ENCODE results near the gene TGM5. TPM values are rescaled to one million over a fixed set of nuclear protein-coding genes. Genes with fewer than 3 reads are reported as not detected.

TGM5 gene
- total and polyA plus RNA-seq, 2 experiments from 2014 or later, result not detected

GRCh38 chr15:43258781-43259180 lies 7.9 kb downstream of the TGM5 start:
- Histone ChIP-seq H3K4me1 (ENCODE audit: insufficient read depth) (no peaks in the 10 kb centered on the region), H3K4me2 (no peak overlapping the region), H3K27me3 (ENCODE audit: insufficient read depth) (no peaks in the 10 kb centered on the region), H3K79me2 (replicated peaks; ENCODE audit: insufficient read depth) (no peaks in the 10 kb centered on the region), H3K36me3 (ENCODE audit: insufficient read depth) (no peaks in the 10 kb centered on the region), H2AFZ (no peak overlapping the region), H4K20me1 (replicated peaks; ENCODE audit: insufficient read depth) (no peaks in the 10 kb centered on the region), H3K9me2 (ENCODE audit: insufficient read depth) (no peaks in the 10 kb centered on the region; the same call in 1 of the 2 replicates), H3K4me3 (no peak overlapping the region), H3K27ac (ENCODE audit: low read depth) (no peak overlapping the region), H3F3A (replicated peaks; ENCODE audit: low read depth) (no peaks in the 10 kb centered on the region)
- Mint-ChIP-seq H3K36me3 (ENCODE audit: low read depth) (no peaks in the 10 kb centered on the region), H3K4me3 (no peak overlapping the region), H3K9me3 (no peaks in the 10 kb centered on the region), H3K27me3 (ENCODE audit: insufficient read depth, low read depth, poor library complexity) (peaks cover 5% of the 10 kb centered on the region), H3K4me1 (no peaks in the 10 kb centered on the region), H3K27ac (no peak overlapping the region)
- DNase-seq (ENCODE audit: low spot score) (no peak), ATAC-seq (no peak)
- TF ChIP-seq CREB1 (CRISPR knock-in tag; IDR thresholded peaks at IDR 0.05; ENCODE audit: low read depth) (no peak), ZNF114 (CRISPR knock-in tag; IDR thresholded peaks at IDR 0.05) (no peak)

GRCh38 chr15:43256341-43256740 lies 10.4 kb downstream of the TGM5 start:
- Histone ChIP-seq H3K4me3 (no peak overlapping the region), H4K20me1 (replicated peaks; ENCODE audit: insufficient read depth) (no peaks in the 10 kb centered on the region), H3K79me2 (replicated peaks; ENCODE audit: insufficient read depth) (no peaks in the 10 kb centered on the region), H3K4me2 (no peak overlapping the region), H3K36me3 (ENCODE audit: insufficient read depth) (no peaks in the 10 kb centered on the region), H3K27me3 (ENCODE audit: insufficient read depth) (no peaks in the 10 kb centered on the region), H2AFZ (no peak overlapping the region), H3K9me2 (ENCODE audit: insufficient read depth) (no peaks in the 10 kb centered on the region), H3K27ac (ENCODE audit: low read depth) (no peak overlapping the region), H3F3A (replicated peaks; ENCODE audit: low read depth) (no peaks in the 10 kb centered on the region), H3K4me1 (ENCODE audit: insufficient read depth) (no peaks in the 10 kb centered on the region)
- ATAC-seq (no peak), DNase-seq (ENCODE audit: low spot score) (no peak)
- H3K9me3 Mint-ChIP-seq, result no peaks in the 10 kb centered on the region
- no peak overlapping the region for H3K4me3 Mint-ChIP-seq
- TF ChIP-seq POLR2AphosphoS5 (IDR thresholded peaks at IDR 0.05; ENCODE audit: low read depth), result no peak
- TF ChIP-seq, protein P1, sequence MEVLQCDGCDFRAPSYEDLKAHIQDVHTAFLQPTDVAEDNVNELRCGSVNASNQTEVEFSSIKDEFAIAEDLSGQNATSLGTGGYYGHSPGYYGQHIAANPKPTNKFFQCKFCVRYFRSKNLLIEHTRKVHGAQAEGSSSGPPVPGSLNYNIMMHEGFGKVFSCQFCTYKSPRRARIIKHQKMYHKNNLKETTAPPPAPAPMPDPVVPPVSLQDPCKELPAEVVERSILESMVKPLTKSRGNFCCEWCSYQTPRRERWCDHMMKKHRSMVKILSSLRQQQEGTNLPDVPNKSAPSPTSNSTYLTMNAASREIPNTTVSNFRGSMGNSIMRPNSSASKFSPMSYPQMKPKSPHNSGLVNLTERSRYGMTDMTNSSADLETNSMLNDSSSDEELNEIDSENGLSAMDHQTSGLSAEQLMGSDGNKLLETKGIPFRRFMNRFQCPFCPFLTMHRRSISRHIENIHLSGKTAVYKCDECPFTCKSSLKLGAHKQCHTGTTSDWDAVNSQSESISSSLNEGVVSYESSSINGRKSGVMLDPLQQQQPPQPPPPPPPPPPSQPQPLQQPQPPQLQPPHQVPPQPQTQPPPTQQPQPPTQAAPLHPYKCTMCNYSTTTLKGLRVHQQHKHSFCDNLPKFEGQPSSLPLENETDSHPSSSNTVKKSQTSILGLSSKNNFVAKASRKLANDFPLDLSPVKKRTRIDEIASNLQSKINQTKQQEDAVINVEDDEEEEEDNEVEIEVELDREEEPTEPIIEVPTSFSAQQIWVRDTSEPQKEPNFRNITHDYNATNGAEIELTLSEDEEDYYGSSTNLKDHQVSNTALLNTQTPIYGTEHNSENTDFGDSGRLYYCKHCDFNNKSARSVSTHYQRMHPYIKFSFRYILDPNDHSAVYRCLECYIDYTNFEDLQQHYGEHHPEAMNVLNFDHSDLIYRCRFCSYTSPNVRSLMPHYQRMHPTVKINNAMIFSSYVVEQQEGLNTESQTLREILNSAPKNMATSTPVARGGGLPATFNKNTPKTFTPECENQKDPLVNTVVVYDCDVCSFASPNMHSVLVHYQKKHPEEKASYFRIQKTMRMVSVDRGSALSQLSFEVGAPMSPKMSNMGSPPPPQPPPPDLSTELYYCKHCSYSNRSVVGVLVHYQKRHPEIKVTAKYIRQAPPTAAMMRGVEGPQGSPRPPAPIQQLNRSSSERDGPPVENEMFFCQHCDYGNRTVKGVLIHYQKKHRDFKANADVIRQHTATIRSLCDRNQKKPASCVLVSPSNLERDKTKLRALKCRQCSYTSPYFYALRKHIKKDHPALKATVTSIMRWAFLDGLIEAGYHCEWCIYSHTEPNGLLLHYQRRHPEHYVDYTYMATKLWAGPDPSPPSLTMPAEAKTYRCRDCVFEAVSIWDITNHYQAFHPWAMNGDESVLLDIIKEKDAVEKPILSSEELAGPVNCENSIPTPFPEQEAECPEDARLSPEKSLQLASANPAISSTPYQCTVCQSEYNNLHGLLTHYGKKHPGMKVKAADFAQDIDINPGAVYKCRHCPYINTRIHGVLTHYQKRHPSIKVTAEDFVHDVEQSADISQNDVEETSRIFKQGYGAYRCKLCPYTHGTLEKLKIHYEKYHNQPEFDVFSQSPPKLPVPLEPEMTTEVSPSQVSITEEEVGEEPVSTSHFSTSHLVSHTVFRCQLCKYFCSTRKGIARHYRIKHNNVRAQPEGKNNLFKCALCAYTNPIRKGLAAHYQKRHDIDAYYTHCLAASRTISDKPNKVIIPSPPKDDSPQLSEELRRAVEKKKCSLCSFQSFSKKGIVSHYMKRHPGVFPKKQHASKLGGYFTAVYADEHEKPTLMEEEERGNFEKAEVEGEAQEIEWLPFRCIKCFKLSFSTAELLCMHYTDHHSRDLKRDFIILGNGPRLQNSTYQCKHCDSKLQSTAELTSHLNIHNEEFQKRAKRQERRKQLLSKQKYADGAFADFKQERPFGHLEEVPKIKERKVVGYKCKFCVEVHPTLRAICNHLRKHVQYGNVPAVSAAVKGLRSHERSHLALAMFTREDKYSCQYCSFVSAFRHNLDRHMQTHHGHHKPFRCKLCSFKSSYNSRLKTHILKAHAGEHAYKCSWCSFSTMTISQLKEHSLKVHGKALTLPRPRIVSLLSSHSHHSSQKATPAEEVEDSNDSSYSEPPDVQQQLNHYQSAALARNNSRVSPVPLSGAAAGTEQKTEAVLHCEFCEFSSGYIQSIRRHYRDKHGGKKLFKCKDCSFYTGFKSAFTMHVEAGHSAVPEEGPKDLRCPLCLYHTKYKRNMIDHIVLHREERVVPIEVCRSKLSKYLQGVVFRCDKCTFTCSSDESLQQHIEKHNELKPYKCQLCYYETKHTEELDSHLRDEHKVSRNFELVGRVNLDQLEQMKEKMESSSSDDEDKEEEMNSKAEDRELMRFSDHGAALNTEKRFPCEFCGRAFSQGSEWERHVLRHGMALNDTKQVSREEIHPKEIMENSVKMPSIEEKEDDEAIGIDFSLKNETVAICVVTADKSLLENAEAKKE (CRISPR knock-in tag; IDR thresholded peaks at IDR 0.05), result no peak
- no peak for TF ChIP-seq REST (IDR thresholded peaks at IDR 0.05; ENCODE audit: unreplicated experiment)
- TF ChIP-seq CREB1 (CRISPR knock-in tag; IDR thresholded peaks at IDR 0.05; ENCODE audit: low read depth), result no peak
- TF ChIP-seq, protein P2, sequence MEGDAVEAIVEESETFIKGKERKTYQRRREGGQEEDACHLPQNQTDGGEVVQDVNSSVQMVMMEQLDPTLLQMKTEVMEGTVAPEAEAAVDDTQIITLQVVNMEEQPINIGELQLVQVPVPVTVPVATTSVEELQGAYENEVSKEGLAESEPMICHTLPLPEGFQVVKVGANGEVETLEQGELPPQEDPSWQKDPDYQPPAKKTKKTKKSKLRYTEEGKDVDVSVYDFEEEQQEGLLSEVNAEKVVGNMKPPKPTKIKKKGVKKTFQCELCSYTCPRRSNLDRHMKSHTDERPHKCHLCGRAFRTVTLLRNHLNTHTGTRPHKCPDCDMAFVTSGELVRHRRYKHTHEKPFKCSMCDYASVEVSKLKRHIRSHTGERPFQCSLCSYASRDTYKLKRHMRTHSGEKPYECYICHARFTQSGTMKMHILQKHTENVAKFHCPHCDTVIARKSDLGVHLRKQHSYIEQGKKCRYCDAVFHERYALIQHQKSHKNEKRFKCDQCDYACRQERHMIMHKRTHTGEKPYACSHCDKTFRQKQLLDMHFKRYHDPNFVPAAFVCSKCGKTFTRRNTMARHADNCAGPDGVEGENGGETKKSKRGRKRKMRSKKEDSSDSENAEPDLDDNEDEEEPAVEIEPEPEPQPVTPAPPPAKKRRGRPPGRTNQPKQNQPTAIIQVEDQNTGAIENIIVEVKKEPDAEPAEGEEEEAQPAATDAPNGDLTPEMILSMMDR (conservative IDR thresholded peaks at IDR 0.05; ENCODE audit: low read depth in 2 of 2), result no peak
- no peak for TF ChIP-seq NANOG (IDR thresholded peaks at IDR 0.05; ENCODE audit: borderline replicate concordance)
- H3K27me3 Mint-ChIP-seq (ENCODE audit: insufficient read depth, low read depth, poor library complexity), result peaks cover 5% of the 10 kb centered on the region
- H3K4me1 Mint-ChIP-seq, result 0 out of 3 replicates have a peak, but pooled peaks cover 2% of the 10 kb centered on the region
- H3K36me3 Mint-ChIP-seq (ENCODE audit: low read depth), result no peaks in the 10 kb centered on the region
- no peak overlapping the region for H3K27ac Mint-ChIP-seq
